GM21737 (cell line): ENCODE data around the gene DHX16.

Experiments used
- ATAC-seq: cut with Tn5 transposase; IDR thresholded peaks from one replicate; pipeline ENCODE4 v1.9.1; 2021; ENCODE audit warnings: mild to moderate bottlenecking, moderate library complexity; ENCODE audit not compliant: unreplicated experiment

DHX16 gene

DNA sequence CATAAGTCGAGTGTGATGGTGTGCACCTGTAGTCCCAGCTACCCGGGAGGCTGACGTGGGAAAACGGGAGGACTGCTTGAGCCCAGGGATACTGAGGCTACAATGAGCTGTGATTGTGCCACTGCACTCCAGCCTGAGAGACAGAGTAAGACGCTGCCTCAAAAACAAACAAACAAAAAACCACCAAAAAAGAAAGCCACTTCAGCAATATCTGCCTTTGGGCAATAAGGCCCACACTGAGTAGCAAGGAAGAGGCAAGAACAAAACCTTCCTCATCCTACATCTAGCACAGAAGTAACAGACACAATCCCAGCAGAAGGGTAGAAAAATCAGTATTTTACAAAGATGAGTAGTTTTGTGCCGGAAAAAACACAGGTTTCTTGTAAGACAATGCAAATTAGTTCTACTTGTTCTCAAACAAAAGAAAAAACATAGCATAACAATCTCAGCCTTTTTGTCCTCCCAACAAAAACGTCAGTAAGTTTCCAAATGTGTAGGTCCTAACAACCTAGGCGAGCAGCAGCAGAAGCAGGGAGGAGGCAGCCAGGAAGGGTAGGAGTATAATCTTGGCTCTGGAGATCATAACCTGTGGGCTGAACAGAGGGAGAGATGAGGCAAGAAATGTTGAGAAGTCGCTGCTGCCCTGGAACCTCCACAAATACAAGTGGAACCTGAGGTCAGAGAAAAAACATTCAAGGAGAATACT lies 61.5 kb downstream of the DHX16 start:
- no peak for ATAC-seq

DNA sequence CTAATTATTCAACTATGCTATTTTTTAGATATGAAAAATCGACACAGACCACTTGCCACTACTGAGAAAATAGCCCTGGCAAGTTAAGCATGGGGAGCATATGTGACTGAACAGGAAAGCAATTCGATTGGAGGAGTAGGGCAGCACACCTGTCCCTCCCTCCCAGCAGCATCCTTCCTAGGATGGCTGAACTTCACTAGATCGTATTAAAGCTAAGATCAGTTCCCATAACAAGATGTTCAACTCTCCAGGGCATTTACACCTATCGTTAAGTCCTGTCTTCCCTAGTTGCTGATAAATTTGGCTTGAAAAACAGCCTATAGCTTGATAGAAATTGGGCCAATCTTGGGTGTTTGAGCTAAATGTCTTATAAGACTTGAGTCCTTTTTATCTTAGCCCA lies 62.7 kb downstream of the DHX16 start:
- ATAC-seq: no peak

DNA sequence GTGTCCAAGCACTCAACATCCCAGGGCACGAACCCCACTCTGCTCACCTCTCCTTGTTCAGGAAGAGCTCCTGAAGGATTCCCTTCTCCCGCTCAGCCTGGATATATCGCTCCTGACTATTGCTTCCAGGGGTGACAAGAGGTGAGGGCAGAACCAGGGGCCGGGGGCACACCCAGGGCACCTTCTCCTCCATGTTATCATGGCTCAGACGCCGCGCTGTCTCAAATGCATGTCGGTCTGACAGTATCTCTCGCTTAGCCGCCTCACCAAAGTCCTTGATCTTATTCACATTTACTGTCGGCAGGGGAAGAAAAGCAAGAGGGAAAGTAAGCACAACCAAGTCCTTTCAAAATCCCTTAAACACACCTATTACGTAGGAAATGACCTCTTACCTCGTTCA lies 68.8 kb downstream of the DHX16 start:
- ATAC-seq: no peak
